Raji (cell line): ENCODE data around the gene PDE3A.

ENCODE experiments used
- POLR2A ChIP-seq: IDR thresholded peaks from 2 replicates; pipeline ENCODE4 v1.6.1; 2011; ENCODE audit warnings: low read depth, low read length, control low read depth; ENCODE audit not compliant: insufficient read depth

The PDE3A gene

DNA sequence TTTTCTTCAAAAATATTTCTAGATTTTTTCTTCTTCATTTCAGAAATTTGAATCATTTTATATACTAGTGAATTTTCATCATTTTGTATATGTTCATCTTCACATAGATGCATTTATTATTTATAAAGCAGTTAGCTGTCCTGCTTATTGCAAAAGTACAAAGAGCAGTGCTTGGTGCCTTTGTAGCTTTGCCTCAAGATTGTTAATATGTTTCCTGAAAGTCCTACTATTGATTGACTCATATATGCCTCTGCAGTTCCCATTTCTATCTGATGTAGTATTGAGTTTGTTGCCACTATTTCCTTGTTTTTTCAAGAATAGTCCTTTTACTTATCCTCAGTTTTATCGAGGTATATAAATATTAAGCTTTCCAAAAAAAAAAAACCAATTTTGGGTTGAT is 89.7 kb downstream of the PDE3A start:
- no peak for TF ChIP-seq POLR2A

DNA sequence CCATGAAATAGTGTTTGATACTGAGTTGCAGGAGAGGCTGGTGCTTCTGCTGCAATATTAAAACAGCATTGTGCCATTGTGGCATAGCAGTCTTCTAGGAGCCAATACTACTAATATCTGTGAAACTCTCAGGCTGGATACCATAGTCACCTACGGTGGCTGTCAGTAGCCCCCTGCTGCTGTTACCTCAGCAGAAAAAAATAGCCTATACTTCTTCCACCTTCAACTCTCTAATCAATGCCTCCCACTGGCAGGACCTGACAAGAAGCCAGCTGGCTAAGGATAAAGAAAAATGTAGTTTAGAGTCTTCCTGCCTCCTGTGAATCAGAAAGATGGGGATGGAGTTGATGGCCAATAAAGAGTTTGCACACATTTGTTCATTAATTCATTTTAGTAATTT is 91.6 kb downstream of the PDE3A start:
- no peak for TF ChIP-seq POLR2A

DNA sequence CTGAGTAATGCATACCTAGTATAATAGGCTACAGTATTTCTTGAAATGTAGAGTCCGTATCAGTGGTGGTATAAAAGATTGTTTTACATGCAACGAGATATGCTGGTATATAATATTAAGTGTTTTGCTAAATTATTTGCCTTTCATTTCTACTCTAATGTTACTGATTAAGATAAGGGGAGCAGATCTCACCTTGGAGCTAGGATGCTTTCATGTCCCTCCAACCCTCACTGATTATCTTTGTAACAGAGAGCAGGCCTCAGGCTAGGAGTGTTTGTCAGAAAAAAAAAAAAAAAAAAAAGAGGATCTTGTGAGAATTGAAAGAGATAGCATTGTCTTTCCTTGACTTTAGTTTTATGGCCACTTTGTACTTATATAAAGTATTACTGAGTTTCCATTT is 92.6 kb downstream of the PDE3A start:
- no peak for TF ChIP-seq POLR2A

DNA sequence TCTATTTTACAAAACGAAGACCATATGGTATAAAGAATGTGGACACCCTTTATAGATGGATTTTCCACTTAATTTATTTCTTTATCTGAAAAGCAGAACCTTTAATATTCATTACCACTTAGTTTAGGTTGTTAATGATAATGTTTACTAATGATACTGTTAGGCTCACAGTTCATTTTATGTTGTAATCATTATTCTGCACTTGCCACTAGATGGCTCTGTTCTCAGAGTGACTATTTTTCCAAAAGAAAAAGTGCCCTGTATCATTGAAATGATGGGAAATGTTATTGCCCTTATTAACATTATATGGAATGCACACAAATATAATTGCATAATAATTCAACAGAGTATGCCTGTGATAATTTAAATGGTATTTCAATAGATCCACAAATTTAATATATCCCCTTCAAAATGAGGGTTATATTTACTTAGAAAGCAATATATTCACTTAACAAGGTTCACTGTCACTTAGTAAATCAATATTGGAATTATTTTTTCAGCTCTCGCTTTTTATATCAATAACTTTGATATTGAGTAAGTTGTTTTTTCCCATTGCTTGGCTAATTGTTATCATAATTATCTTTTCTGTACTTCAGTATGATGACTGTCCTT is 95.7 kb downstream of the PDE3A start:
- TF ChIP-seq POLR2A: no peak

DNA sequence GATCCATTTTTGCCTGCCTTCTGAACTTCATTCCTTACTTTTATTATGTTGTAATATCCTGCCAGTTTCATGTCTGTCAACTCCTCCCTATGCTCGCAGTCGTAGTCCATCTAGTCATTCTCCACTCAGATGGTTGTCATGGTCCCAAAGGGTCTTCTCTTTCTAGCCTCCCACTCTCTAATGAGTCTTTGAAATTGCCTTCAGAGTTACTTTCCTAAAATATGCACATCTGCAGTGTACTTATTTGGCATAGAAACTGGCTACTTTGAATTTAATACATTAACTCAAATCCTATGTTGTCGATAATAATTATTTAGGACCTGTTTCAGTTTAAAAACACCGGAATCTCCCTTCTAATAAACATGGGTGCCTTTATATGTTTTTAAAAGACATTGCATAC is 101.0 kb downstream of the PDE3A start:
- no peak for TF ChIP-seq POLR2A

DNA sequence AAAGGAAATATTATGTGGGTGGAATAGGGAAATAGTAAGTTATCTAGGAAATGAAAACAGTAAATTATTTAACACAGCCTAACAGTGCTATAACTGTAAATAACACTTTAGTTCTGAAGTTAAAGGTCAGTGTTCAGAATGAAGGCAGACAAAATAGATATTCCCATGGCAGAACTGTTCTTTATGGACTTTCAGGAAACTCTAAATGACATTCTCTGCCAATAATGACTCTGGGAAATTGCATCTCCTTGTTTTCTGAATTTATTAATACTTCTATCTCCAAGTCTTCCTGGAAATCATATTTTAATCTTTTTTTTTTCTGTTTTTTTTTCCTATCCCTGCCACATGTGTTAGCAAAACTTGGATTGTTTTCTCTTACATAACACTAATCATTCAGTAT is 101.4 kb downstream of the PDE3A start:
- TF ChIP-seq POLR2A: no peak

DNA sequence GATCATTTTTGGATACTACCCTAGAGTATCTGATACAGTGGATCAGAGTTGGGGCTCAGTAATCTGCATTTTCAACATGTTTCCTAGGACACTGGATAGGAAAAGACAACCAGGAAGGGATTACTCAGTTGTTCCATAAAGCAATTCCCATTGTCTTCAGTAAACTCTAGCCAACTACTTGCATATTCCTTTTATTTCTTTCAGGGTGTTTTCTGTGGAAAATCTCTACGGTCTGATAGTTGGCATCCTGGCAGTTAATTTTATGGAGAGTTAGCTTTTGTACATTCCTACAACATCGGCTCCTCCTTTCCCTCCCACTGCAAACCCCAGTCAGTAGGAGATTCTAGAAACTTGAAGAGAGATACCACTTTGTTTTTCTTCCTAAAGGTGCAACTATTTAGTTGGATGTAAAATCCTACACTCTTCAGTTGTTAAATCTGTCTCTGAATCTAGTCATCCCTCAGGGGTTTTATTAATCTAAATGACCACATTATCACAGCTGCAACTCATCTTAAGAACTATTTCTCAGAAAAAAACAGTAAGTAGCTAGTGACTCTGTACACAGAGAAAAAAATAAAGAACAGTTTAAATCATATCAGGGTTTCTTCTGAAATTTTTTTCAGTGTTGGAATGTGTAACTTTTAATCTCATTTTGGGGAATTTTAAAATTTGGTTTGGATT is 103.9 kb downstream of the PDE3A start:
- TF ChIP-seq POLR2A: no peak

DNA sequence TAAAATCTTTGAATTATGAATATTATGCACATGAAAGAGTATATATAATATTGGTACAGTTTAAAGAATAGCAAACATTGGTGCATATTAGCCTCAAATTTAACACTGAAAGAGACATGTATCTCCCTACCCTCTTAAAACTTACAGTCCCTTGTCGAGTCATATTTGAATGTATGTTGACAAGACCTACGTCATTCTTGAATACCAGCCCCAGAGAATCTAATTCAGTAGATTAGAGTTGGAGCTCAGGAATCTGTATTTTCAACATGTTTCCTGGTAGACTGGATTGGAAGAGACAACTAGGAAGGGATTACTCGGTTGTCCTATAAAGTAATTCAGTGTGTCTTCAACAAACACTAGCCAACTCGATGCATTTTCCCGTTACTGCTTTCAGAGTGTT is 104.8 kb downstream of the PDE3A start:
- no peak for TF ChIP-seq POLR2A

DNA sequence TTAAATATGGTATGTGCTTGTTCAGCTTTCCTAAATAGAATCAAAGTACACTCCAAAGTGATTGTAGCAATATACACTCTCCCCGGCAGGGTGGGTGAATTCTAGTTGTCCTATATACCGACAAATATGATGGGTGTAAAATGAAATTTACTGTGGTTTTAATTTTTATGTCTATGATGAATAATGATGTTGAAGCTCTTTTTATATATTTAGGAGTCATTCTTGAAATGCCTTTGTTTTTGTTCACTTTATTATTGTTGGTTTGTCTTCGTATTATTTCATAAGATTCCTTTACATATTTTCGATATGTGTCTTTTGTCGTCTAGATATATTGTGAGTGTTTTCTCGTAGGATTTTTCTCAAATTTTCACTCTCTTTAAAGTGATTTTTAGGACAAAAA is 105.7 kb downstream of the PDE3A start:
- no peak for TF ChIP-seq POLR2A

DNA sequence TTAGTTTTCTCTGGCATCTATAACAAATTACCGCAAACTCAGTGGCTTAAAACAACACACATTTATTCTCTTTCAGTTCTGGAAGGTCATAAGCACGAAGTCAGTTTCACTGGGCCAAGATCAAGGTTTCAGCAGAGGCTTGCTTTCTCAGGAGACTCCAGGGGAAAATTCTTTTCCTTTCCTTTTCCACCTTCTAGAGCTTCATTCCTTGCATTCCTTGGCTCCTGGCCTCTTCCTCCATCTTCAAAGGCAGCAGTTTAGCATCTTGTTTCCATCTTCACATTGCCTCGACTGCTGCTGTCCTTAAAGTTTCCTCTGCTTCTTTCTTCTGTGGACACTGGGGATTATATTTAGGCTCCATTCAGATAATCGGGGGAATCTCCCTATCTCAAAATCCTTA is 106.1 kb downstream of the PDE3A start:
- TF ChIP-seq POLR2A: no peak

DNA sequence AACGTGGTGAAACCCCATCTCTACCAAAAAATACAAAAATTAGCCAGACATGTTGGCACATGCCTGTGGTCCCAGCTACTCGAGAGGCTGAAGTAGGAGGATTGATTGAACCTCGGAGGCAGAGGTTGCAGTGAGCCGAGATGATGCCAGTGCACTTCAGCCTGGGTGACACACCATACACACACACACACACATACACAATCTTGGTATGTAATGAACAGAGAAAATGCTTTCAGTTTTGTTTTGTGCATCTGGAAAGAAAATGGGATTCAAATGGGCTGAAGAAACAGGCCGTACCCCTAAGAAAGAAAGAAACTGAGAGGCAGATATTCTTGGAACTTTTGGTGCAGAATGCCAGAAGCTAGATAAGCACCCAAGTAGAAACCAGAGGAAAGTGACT is 107.2 kb downstream of the PDE3A start:
- no peak for TF ChIP-seq POLR2A

DNA sequence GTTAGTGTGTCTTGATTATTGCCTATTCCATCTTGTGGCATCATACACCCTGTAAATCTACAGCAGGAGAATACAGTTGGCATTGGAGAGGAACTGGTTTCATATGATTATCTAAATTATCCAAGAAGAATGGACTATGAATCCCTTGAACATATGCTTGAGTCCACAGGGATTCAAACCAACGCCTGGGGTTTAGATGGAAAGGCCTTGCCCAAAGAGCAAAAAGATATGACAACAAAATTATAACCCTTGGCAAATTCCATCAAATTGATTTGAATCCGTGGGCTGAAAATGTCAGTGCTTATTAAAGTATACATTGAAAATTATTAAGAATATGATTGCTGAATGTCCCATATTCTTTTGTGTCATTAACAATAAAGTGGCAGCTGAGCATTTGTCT is 108.2 kb downstream of the PDE3A start:
- TF ChIP-seq POLR2A: no peak

DNA sequence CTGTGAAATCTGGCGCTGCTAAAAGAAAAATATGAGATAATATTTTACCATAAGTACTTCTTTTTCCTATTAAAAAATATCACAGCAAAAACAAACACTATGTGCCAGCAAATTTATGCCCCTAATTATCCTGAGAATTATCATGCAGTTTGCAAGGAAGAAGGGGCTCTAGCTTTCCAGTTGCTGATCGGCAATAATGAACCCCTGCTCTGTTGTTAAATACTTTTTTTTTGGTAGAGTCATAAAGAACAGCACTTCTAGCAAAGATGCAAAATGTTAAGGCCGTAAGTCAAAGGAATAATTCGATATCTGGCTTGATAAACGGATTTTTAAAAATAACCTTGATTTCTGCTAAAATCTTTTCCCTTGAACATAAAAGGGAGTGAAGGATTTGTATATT is 108.9 kb downstream of the PDE3A start:
- TF ChIP-seq POLR2A: no peak

DNA sequence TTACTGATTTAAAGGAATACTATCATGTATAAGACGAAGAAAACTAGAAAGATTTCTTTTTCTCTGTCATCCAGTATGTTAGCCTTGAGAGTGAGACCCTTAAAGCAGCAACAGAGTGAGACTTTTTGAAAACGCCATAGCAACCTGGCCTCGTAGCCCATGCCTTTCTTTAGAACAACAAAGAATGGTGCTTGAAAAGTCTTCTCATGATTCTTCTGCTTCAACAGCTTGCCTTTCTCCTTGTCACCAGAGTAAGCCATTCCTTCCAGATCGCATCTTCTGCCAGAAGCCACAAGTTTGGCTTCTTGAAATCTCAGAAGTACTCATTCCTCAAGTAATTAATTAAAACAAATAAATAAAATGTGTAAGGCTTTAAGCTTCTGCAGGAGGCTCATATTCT is 109.3 kb downstream of the PDE3A start:
- TF ChIP-seq POLR2A: no peak

DNA sequence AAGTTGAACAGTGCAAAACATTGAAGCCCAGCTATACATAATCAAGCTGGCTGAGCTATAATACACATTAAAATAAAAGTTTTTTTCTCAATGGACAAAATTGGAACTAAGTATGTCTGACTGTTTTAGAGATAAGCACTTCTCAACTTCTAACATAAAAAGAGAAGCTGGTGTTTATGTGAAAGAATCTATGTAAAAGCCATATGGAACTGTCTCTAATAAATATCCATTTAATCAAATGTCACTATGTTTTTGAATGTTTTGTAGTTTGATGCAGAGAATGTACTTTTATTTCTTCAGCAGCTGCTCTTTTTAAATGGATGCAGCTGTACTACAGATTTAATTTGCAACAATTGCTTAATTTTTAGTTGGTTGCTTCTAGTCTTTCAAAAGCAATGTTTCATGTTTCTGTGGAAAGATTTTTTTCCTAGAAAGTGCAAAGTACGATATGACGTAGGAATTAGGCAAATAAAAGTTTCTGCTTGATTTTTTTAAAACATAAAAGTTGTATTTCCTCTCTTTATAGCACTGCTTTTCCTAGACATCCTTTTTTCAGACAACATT is 114.2 kb downstream of the PDE3A start:
- TF ChIP-seq POLR2A: no peak

DNA sequence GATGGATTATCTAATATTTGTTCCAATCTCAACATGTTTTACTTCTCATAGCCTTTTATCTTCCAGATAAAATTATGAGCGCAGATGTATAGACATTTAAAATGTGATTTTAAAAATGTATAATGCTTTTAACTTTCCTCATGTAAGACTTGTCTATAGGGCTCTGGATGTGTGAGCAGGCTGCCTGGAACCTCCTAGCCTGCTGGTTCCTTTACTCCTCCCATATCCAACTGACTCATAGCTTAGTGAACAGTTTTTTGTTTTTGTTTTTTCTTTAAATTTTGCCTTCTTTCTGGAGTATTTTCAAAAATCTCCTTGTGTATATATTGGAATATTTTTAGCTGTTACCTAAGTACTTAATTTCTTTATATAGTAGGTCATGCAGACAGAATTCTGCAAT is 115.4 kb downstream of the PDE3A start:
- no peak for TF ChIP-seq POLR2A

DNA sequence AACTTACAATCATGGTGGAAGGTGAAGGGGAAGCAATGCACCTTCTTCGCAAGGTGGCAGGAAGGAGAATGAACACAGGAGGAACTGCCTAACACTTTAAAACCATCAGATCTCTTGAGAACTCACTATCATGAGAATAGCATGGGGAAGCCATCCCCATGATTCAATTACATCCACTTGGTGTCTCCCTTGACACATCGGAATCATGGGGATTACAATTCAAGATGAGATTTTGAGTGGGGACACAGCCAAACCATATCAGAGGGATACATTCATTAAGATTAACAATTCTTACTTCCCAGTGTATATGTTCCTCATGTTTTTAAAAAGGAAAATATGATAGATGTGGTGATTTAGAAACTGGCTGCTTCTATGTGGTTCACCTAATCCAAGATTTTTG is 117.9 kb downstream of the PDE3A start:
- TF ChIP-seq POLR2A: no peak
